ENCODE data around the gene LYSET.

Gene LYSET

DNA sequence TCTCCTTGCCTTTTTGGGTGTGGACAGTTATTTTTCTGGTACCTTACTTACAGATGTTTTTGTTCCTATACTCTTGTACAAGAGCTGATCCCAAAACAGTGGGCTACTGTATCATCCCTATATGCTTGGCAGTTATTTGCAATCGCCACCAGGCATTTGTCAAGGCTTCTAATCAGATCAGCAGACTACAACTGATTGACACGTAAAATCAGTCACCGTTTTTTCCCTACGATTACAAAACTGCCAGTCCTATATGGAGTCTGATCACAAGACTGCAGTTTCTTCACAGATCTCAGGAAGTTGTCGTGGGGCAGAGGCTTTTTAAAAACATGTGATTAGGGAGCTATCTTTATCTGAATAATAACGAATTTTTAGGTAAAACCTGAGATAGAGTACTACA, 1.3 kb downstream of the LYSET start:
- no peaks in the 10 kb centered on the region for H3K9me3 Mint-ChIP-seq
- H3K4me1 Mint-ChIP-seq: peaks cover 19 to 28% of the 10 kb centered on the region in 2 donors
- H3K27me3 Mint-ChIP-seq: no peaks in the 10 kb centered on the region
- H3K36me3 Mint-ChIP-seq: peaks cover 8 to 22% of the 10 kb centered on the region in 2 donors
- H3K27ac Mint-ChIP-seq: no peak overlapping the region
- peak overlapping the region in 1 of 2 donors; percentile 29 for H3K4me3 Mint-ChIP-seq
- no peak for DNase-seq
- ATAC-seq (replicated peaks): no peak

DNA sequence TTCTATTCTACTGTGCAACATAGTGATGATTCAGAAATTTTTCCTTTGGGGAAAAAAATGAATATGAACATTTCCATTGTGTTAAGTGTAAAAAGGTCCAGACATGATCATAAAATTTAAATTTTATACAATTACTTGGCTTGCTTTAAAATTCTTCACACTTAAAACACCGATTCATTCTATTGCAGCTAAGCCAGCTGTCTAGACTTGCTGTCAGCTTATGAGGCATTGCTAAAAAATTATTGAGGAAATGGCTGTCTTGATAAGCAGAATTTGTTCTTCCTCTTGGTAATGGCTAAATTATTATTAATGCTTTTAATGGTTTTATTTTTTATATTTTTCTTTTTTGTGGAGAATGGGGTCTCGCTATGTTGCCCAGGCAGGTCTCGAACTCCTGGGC, 1.8 kb downstream of the LYSET start:
- Mint-ChIP-seq H3K27ac (no peak overlapping the region), H3K27me3 (no peaks in the 10 kb centered on the region), H3K4me1 (peaks cover 17 to 28% of the 10 kb centered on the region in 2 donors), H3K9me3 (no peaks in the 10 kb centered on the region), H3K4me3 (no peak overlapping the region), H3K36me3 (peaks cover 5 to 18% of the 10 kb centered on the region in 2 donors)
- ATAC-seq (replicated peaks): no peak
- DNase-seq: no peak

DNA sequence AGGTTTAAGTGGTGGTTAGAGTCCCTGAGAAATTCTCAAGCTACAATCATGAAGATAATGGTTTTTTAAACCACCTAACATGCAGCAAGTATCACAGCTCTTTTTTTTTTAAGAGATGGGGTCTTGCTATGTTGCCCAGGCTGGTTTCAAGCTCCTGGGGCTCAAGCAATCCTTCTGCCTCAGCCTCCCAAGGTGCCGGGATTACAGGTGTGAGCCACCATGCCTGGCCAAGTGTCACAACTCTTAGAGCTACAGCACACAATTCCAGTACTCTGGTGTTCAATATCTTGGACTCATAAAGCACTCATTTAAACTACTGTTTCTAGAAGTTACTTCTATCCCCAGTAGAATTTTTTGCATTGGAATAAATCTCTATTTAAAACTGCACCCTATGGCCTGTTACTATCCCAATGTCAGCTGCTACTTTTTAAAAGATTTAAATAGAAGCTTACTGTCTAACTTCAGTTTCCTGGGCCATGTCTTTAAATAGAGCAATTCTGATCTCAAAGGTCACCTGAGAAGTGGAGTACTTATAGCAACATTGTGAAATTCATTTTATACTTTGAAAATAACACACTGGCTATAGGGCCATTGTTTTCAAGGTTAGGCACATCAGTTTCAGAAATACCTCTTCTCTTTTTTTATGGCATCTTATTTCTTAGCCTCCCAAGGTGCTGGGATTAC, 10.3 kb downstream of the LYSET start:
- Mint-ChIP-seq H3K4me3 (no peak overlapping the region), H3K9me3 (no peaks in the 10 kb centered on the region), H3K36me3 (peaks cover 5 to 9% of the 10 kb centered on the region in 2 donors), H3K27me3 (no peaks in the 10 kb centered on the region), H3K4me1 (peaks cover 0 to 2% of the 10 kb centered on the region in 2 donors), H3K27ac (peak overlapping the region; percentile 25)
- ATAC-seq (replicated peaks): no peak
- no peak for DNase-seq

GRCh38 chr14:93199031-93199430, 13.9 kb downstream of the LYSET start:
- no peaks in the 10 kb centered on the region for H3K9me3 Mint-ChIP-seq

GRCh38 chr14:93200553-93200952, 15.4 kb downstream of the LYSET start:
- DNase-seq: no peak
- Mint-ChIP-seq H3K9me3 (no peaks in the 10 kb centered on the region), H3K27me3 (no peaks in the 10 kb centered on the region), H3K4me1 (peaks cover 3 to 16% of the 10 kb centered on the region in 2 donors), H3K4me3 (no peak overlapping the region), H3K36me3 (peaks cover 11 to 15% of the 10 kb centered on the region in 2 donors), H3K27ac (no peak overlapping the region)
- no peak for ATAC-seq (replicated peaks)

More at GRCh38 chr14:93199031-93199430, 13.9 kb downstream of the LYSET start:
- Mint-ChIP-seq H3K27ac (no peak overlapping the region), H3K27me3 (no peaks in the 10 kb centered on the region), H3K4me1 (peaks cover 0 to 1% of the 10 kb centered on the region in 2 donors), H3K36me3 (peaks cover 5 to 7% of the 10 kb centered on the region in 2 donors), H3K4me3 (no peak overlapping the region)
- DNase-seq (no peak), ATAC-seq (replicated peaks) (no peak)

- Mint-ChIP-seq H3K27ac (no peak overlapping the region), H3K36me3 (peaks cover 11 to 15% of the 10 kb centered on the region in 2 donors), H3K9me3 (no peaks in the 10 kb centered on the region), H3K4me3 (no peak overlapping the region), H3K27me3 (no peaks in the 10 kb centered on the region), H3K4me1 (peaks cover 3 to 22% of the 10 kb centered on the region in 2 donors)
- no peak for ATAC-seq (replicated peaks)
- no peak for DNase-seq
Observed at GRCh38 chr14:93201155-93201704, 16.1 kb downstream of the LYSET start.

GRCh38 chr14:93206793-93207467, 21.8 kb downstream of the LYSET start, which contains the start of the genes GON7 and UBR7:
GON7 (minus strand) TSS chr14:93207065; CDS start chr14:93207037, 28 bp downstream.
UBR7 (plus strand) TSS chr14:93207256; CDS start chr14:93207292, 36 bp downstream.
- Mint-ChIP-seq H3K4me3 (peak within 1 kb of the TSS; percentile 95 to 98), H3K27me3 (no peaks in the 10 kb centered on the region), H3K36me3 (peaks cover 6 to 21% of the 10 kb centered on the region in 2 donors), H3K27ac (peak within 1 kb of the TSS; percentile 96), H3K9me3 (no peaks in the 10 kb centered on the region), H3K4me1 (peaks cover 11 to 53% of the 10 kb centered on the region in 2 donors)
- ATAC-seq (replicated peaks) (peak; percentile 88 to 91), DNase-seq (peak; percentile 86)

DNA sequence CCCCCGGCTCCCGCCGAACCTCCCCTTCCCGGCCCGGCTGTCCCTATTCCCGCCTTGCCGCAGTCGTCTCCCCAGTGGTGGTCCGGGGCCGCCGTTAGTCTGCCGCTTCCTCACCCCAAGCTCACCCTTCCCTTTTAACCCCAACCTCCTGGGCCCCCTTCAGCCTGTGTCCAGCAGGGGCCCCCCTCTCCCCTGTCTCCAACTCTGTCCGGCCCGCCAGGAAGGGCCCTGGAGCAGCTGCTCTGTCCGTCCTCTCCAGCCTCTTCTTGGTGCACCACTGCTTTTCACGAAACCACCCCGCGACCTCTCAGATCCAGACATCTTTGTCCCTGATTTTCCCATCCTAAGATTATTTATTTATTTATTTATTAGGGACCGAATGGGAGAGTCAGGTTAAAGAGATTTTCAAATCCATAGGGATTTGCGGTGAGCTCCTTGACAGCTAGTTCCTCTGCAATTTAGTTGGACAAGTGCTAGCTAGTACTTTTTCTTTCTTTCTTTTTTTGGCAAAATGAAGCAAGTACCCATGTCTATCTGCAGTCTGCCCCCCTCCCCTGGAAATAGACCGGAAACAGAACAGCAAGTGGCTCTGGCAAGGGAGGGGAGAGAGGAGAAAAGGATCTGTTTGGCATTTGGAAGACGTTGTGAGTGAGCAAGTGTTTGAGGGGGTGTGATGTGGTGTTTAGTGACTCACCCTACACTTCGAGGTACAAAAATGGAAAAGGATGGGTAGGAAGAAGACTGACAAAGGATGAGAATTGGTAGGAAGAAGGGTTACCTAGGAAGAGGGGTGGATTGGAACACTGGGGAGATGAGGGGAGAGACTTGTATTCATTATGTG, 22.6 kb downstream of the LYSET start:
- Mint-ChIP-seq H3K9me3 (no peaks in the 10 kb centered on the region), H3K27ac (peak overlapping the region; percentile 42), H3K36me3 (peaks cover 11 to 27% of the 10 kb centered on the region in 2 donors), H3K4me1 (peaks cover 16 to 60% of the 10 kb centered on the region in 2 donors), H3K27me3 (no peaks in the 10 kb centered on the region), H3K4me3 (peak overlapping the region; percentile 95 to 98)
- peak; percentile 53 to 71 for ATAC-seq (replicated peaks)
- peak; percentile 32 for DNase-seq

DNA sequence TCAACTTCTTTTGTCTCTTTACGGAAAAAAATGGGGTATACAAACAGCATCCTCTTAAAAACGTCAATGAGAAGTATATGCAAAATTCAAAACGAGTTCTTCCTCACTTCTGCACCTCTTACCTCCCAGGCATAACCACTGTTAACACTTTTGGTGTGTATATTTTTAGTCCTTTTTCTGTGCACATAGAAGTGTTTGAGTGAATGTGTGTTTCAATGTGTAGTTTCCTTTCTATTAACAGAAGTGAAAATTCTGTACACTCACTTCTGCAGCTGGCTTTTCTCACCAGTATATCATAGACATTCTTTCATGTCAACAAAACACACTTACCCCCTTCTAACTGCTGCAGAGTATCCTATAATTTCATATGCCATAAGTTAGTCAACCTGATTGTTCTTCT, 27.3 kb downstream of the LYSET start:
- Mint-ChIP-seq H3K4me3 (no peak overlapping the region), H3K4me1 (peaks cover 8 to 35% of the 10 kb centered on the region in 2 donors), H3K27me3 (no peaks in the 10 kb centered on the region), H3K36me3 (peaks cover 12 to 31% of the 10 kb centered on the region in 2 donors), H3K27ac (no peak overlapping the region), H3K9me3 (no peaks in the 10 kb centered on the region)
- ATAC-seq (replicated peaks): peak; percentile 52 to 68
- DNase-seq: no peak

DNA sequence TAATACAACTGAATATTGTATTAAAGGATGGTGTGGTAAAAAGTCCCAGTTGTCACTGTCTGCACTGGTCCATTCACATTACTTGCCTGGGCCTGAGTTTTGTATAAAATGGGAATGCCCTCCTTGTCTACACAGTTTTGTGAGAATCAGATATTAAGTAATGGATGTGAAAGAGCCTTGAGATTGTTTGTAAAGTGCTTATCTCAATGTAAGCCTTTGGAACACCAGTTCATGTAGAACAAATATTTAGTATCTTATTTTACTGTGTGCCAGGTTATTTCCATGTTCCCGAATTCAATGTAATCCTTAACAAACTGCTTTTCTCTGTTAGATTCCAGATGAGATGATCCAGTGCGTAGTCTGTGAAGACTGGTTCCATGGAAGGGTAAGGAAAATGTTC, 29.5 kb downstream of the LYSET start:
- H3K36me3 Mint-ChIP-seq: peaks cover 16 to 40% of the 10 kb centered on the region in 2 donors

DNA sequence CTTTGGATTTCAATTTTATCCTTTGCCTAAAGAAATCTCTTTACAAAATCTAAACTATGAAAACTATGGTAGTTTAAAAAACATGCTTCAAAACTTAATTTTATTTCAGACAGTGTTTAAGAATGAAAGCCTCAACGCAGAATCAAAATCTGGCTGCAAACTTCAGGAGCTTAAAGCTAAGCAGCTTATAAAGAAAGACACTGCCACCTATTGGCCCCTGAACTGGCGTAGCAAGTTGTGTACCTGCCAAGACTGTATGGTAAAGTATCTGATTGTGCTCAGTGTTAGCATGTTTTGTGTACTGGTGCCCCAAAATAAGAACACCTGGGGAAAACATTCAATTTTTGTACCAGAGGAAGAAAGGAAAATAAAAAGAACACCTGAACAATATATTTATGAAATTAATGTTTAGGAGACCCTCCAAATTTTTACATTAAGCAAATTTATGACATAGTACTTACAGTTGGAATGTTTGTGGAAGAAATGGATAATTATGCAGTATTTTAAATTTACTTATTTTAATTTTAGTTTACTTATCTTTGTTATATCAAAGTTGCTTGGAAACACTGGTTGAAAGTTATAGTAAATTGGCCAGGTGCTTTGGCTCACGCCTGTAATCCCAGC, 34.1 kb downstream of the LYSET start:
- peaks cover 0 to 3% of the 10 kb centered on the region in 2 donors for H3K4me1 Mint-ChIP-seq
- peak; percentile 77 to 80 for ATAC-seq (replicated peaks)
- no peak overlapping the region for H3K4me3 Mint-ChIP-seq
- no peak overlapping the region for H3K27ac Mint-ChIP-seq
- DNase-seq: no peak
- H3K27me3 Mint-ChIP-seq: no peaks in the 10 kb centered on the region
- H3K9me3 Mint-ChIP-seq: no peaks in the 10 kb centered on the region
- peaks cover 27 to 50% of the 10 kb centered on the region in 2 donors for H3K36me3 Mint-ChIP-seq

More for the DNA sequence above, 29.5 kb downstream of the LYSET start:
- ATAC-seq (replicated peaks): no peak
- Mint-ChIP-seq H3K27ac (no peak overlapping the region), H3K27me3 (no peaks in the 10 kb centered on the region), H3K9me3 (no peaks in the 10 kb centered on the region), H3K4me1 (peaks cover 5 to 16% of the 10 kb centered on the region in 2 donors), H3K4me3 (no peak overlapping the region)
- DNase-seq: no peak

- Mint-ChIP-seq H3K9me3 (no peaks in the 10 kb centered on the region), H3K27me3 (no peaks in the 10 kb centered on the region), H3K27ac (no peak overlapping the region), H3K4me3 (no peak overlapping the region), H3K4me1 (peaks cover 0 to 3% of the 10 kb centered on the region in 2 donors), H3K36me3 (peaks cover 34 to 52% of the 10 kb centered on the region in 2 donors)
- ATAC-seq (replicated peaks) (peak; percentile 60 to 76), DNase-seq (no peak)
Observed at GRCh38 chr14:93220509-93220908, 35.4 kb downstream of the LYSET start.

DNA sequence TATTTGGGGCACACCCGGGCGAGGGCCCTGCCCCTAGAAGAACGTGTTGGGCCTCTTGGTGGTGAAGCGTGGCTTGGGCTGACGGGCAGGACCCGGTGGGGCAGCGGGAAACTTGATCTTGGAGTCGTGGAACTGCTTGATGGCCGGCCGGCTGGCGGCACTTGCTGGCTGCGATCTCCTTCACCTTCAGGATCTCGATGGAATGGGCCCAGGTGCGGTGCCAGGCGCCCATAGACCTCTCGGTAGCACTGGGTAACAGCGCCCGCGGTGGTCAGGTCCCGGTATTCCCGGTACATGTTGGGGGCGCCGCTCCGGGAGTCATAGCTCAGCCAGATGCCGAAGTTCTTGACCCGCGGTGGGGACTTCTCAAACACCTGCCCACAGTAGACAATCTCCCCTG, 38.4 kb downstream of the LYSET start:
- peaks cover 0 to 3% of the 10 kb centered on the region in 2 donors for H3K4me1 Mint-ChIP-seq
- ATAC-seq (replicated peaks) (no peak), DNase-seq (no peak)
- peaks cover 49 to 57% of the 10 kb centered on the region in 2 donors for H3K36me3 Mint-ChIP-seq
- no peaks in the 10 kb centered on the region for H3K9me3 Mint-ChIP-seq
- no peak overlapping the region for H3K27ac Mint-ChIP-seq
- H3K27me3 Mint-ChIP-seq: no peaks in the 10 kb centered on the region
- H3K4me3 Mint-ChIP-seq: no peak overlapping the region

Measured in stimulated activated naive B cell treated with anti-CD40 and anti-IgM and Interleukin-4, amounts not matched to agents 10 μg/mL and 1 μg/mL and 100 μg/mL, for 72 hours (primary cell).